Sigmoid colon (tissue), 7 donors: ENCODE results near the gene CUL9. TPM values are rescaled to one million over a fixed set of nuclear protein-coding genes. Genes with fewer than 3 reads are reported as not detected.

Experiments used
- DNase-seq: peaks from one replicate; pipeline ENCODE4 v3.0.0-alpha.2; 2019
- H3K27ac ChIP-seq, 4 donors: fragments of 200-600 bp; sonication (generic); one replicate each; pipeline ENCODE4 v1.5.1; 2016 to 2019; ENCODE audit warnings: mild to moderate bottlenecking in 1 of 4
- H3K27me3 ChIP-seq, 3 donors: fragments of 200-600 bp; sonication (generic); one replicate each; pipeline ENCODE4 v1.5.1; 2019; ENCODE audit warnings: mild to moderate bottlenecking in 1 of 3
- H3K36me3 ChIP-seq, 4 donors: fragments of 200-600 bp; sonication (generic); one replicate each; pipeline ENCODE4 v1.5.1; 2016 to 2019
- H3K4me1 ChIP-seq, 4 donors: fragments of 200-600 bp; sonication (generic); one replicate each; pipeline ENCODE4 v1.5.1; 2017 to 2019
- H3K4me3 ChIP-seq, 4 donors: fragments of 200-600 bp; sonication (generic); one replicate each; pipeline ENCODE4 v1.5.1; 2017 to 2019; ENCODE audit warnings: mild to moderate bottlenecking in 2 of 4, moderate library complexity in 1 of 4
- H3K9me3 ChIP-seq, 4 donors: fragments of 200-600 bp in 3 of 4; sonication (generic) in 3 of 4; one replicate each; pipeline versions ENCODE4 v1.5.1 to v1.6.1; 2013 to 2019
- CTCF ChIP-seq, 4 experiments: fragments of 450-650 bp in 3 of 4; fragments of 200-600 bp in 1 of 4; IDR thresholded peaks; one replicate each; pipeline ENCODE4 v1.5.1; 2016 to 2019; ENCODE audit warnings: antibody characterized with exemption in 4 of 4, mild to moderate bottlenecking in 3 of 4, moderate library complexity in 2 of 4
- EP300 ChIP-seq, 4 donors: sonication (generic); formaldehyde crosslinking; IDR thresholded peaks; one replicate each; pipeline ENCODE4 v1.6.1; 2017; ENCODE audit warnings: antibody characterized with exemption in 4 of 4
- POLR2A ChIP-seq, 2 donors: fragments of 450-650 bp; IDR thresholded peaks; one replicate each; pipeline ENCODE4 v1.6.1; 2016; ENCODE audit warnings: antibody characterized with exemption in 2 of 2, mild to moderate bottlenecking in 2 of 2, moderate library complexity in 2 of 2
- POLR2AphosphoS5 ChIP-seq, 4 donors: sonication (generic); formaldehyde crosslinking; IDR thresholded peaks; one replicate each; pipeline ENCODE4 v1.6.1; 2017; ENCODE audit warnings: antibody characterized with exemption in 4 of 4
- WGBS, 2 donors: extraction: QIAGEN DNeasy Blood & Tissue Kit; methylation state at CpG; one replicate each; pipeline ENCODE4 v1.1.7; 2013; 5-methylcytosine and 5-hydroxymethylcytosine counted together
- intact Hi-C: fragments of 100-400 bp; cut with DNase I; formaldehyde crosslinking; loops from one replicate; pipeline ENCODE4 v1.15.1; 2023
- polyA plus RNA-seq, 3 donors: library from polyadenylated mRNA; stranded (reverse); fragments of 200-250 nt; gene quantifications; one replicate each; pipeline ENCODE4 v1.2.3, GENCODE V29; 2013
- total RNA-seq, 4 donors: library from RNA; depleted of rRNA; stranded (reverse); fragments of >200 nt; gene quantifications; one replicate each; pipeline ENCODE4 v1.1.0, GENCODE V29; 2016
- donor health status: healthy with polysubstance abuse.
- donor health status: Bipolar disorder and iron deficiency.
- donor health status: healthy.

The CUL9 gene
- total and polyA plus RNA-seq, 7 donors = 5.1 to 49.6 (median 28.2) TPM

- H3K4me3 ChIP-seq = no peak overlapping the region
- intact Hi-C loops = no loop called here
- DNase-seq = no peak
- H3K4me1 ChIP-seq = peaks cover 0 to 57% (median 36%) of the 10 kb centered on the region in 4 donors
- 82 to 87% methylated on average over 7 of the region's 7 CpGs for WGBS, 2 donors
- H3K27me3 ChIP-seq = no peaks in the 10 kb centered on the region
- no peak for TF ChIP-seq CTCF (IDR thresholded peaks at IDR 0.05)
- no peak for TF ChIP-seq POLR2AphosphoS5 (IDR thresholded peaks at IDR 0.05)
- TF ChIP-seq EP300 (IDR thresholded peaks at IDR 0.05) = no peak
- TF ChIP-seq POLR2A (IDR thresholded peaks at IDR 0.05) = no peak
- peaks cover 35 to 67% (median 41%) of the 10 kb centered on the region in 4 donors for H3K36me3 ChIP-seq
- H3K9me3 ChIP-seq = no peaks in the 10 kb centered on the region
- H3K27ac ChIP-seq = peak overlapping the region in 2 of 4 donors; percentile 86 to 87
Measured at GRCh38 chr6:43180058-43180457, 1.9 kb upstream of the CUL9 start.

GRCh38 chr6:43180985-43181384, 1.0 kb upstream of the CUL9 start:
- H3K36me3 ChIP-seq = peaks cover 28 to 65% (median 36%) of the 10 kb centered on the region in 4 donors
- intact Hi-C loops = no loop called here
- no peak overlapping the region for H3K4me3 ChIP-seq
- H3K27ac ChIP-seq = peak overlapping the region; percentile 81 to 87 (median 86)
- no peaks in the 10 kb centered on the region for H3K27me3 ChIP-seq
- no peak for DNase-seq
- TF ChIP-seq POLR2A (IDR thresholded peaks at IDR 0.05) (no peak), CTCF (IDR thresholded peaks at IDR 0.05) (no peak), POLR2AphosphoS5 (IDR thresholded peaks at IDR 0.05) (no peak), EP300 (IDR thresholded peaks at IDR 0.05) (no peak)
- H3K4me1 ChIP-seq = peaks cover 0 to 48% (median 27%) of the 10 kb centered on the region in 4 donors
- WGBS, 2 donors = 69 to 82% methylated on average over 5 of the region's 5 CpGs
- H3K9me3 ChIP-seq = no peaks in the 10 kb centered on the region

- TF ChIP-seq EP300 (IDR thresholded peaks at IDR 0.05) = no peak
- TF ChIP-seq CTCF (IDR thresholded peaks at IDR 0.05) = no peak
- TF ChIP-seq POLR2AphosphoS5 (IDR thresholded peaks at IDR 0.05) = no peak
- H3K27me3 ChIP-seq = no peaks in the 10 kb centered on the region
- no peak for DNase-seq
- H3K27ac ChIP-seq = peak overlapping the region; percentile 81 to 87 (median 86)
- H3K4me3 ChIP-seq = peak overlapping the region; percentile 68 to 85 (median 77)
- H3K4me1 ChIP-seq = peaks cover 0 to 42% (median 21%) of the 10 kb centered on the region in 4 donors
- intact Hi-C loops = no loop called here
- H3K9me3 ChIP-seq = no peaks in the 10 kb centered on the region
- 39 to 50% methylated on average over 9 of the region's 9 CpGs for WGBS, 2 donors
- peaks cover 22 to 65% (median 34%) of the 10 kb centered on the region in 4 donors for H3K36me3 ChIP-seq
Measured at GRCh38 chr6:43181621-43181941, 415 bp upstream of the CUL9 start.

GRCh38 chr6:43183441-43183840, 1.4 kb downstream of the CUL9 start:
- Histone ChIP-seq H3K9me3 (no peaks in the 10 kb centered on the region), H3K36me3 (peaks cover 17 to 64% (median 38%) of the 10 kb centered on the region in 4 donors), H3K4me1 (peaks cover 0 to 31% (median 14%) of the 10 kb centered on the region in 4 donors), H3K4me3 (no peak overlapping the region), H3K27me3 (no peaks in the 10 kb centered on the region), H3K27ac (no peak overlapping the region)
- 97 to 98% methylated on average over 4 of the region's 4 CpGs for WGBS, 2 donors
- DNase-seq = no peak
- intact Hi-C loops = no loop called here
- no peak for TF ChIP-seq POLR2AphosphoS5 (IDR thresholded peaks at IDR 0.05)
- TF ChIP-seq POLR2A (IDR thresholded peaks at IDR 0.05) = no peak
- TF ChIP-seq EP300 (IDR thresholded peaks at IDR 0.05) = no peak
- no peak for TF ChIP-seq CTCF (IDR thresholded peaks at IDR 0.05)
